Loucy (cell line): ENCODE results near the gene TRMT44.

Experiments
- H2AFZ ChIP-seq: fragments of 200-600 bp; sonication (generic); 2 replicates; pipeline ENCODE4 v1.6.0; 2016; ENCODE audit warnings: antibody characterized with exemption, mild to moderate bottlenecking, low read length, moderate library complexity
- H3F3A ChIP-seq: fragments of 200-600 bp; 2 replicates; pipeline ENCODE4 v1.6.0; 2016; ENCODE audit warnings: antibody characterized with exemption, low read depth, mild to moderate bottlenecking
- H3K27me3 ChIP-seq: fragments of 200-600 bp; sonication (generic); 2 replicates; pipeline ENCODE4 v1.6.1; 2014; ENCODE audit warnings: low read length, mild to moderate bottlenecking; ENCODE audit not compliant: insufficient read depth, poor library complexity, severe bottlenecking
- H3K36me3 ChIP-seq: fragments of 200-600 bp; sonication (generic); 2 replicates; pipeline ENCODE4 v1.6.1; 2016; ENCODE audit warnings: low read length; ENCODE audit not compliant: insufficient read depth
- H3K4me1 ChIP-seq: fragments of 200-600 bp; sonication (generic); 2 replicates; pipeline ENCODE4 v1.5.1; 2014; ENCODE audit warnings: low read length, mild to moderate bottlenecking; ENCODE audit not compliant: insufficient read depth, poor library complexity, severe bottlenecking
- H3K4me2 ChIP-seq: fragments of 200-600 bp; sonication (generic); 2 replicates; pipeline ENCODE4 v1.6.0; 2014; ENCODE audit warnings: antibody characterized with exemption, low read length, low read depth, mild to moderate bottlenecking; ENCODE audit not compliant: poor library complexity, severe bottlenecking
- H3K4me3 ChIP-seq: fragments of 200-600 bp; sonication (generic); 2 replicates; pipeline ENCODE4 v1.5.1; 2014; ENCODE audit warnings: low read length, mild to moderate bottlenecking, mixed read lengths; ENCODE audit not compliant: poor library complexity, severe bottlenecking
- H3K79me2 ChIP-seq: fragments of 200-600 bp; sonication (generic); 2 replicates; pipeline ENCODE4 v1.6.1; 2014; ENCODE audit warnings: low read length; ENCODE audit not compliant: insufficient read depth
- H3K9ac ChIP-seq: fragments of 200-600 bp; sonication (generic); 2 replicates; pipeline ENCODE4 v1.6.0; 2014; ENCODE audit warnings: mild to moderate bottlenecking, low read depth, low read length, moderate library complexity; ENCODE audit not compliant: poor library complexity, severe bottlenecking
- H3K9me2 ChIP-seq: fragments of 200-600 bp; sonication (generic); replicated peaks from 2 replicates; pipeline ENCODE4 v1.6.1; 2016; ENCODE audit warnings: low read depth, low read length, mixed read lengths
- H3K9me3 ChIP-seq: fragments of 200-600 bp; sonication (generic); 2 replicates; pipeline ENCODE4 v1.6.1; 2014; ENCODE audit warnings: mild to moderate bottlenecking, antibody characterized with exemption, low read length, low read depth; ENCODE audit not compliant: insufficient read depth
- H4K20me1 ChIP-seq: fragments of 200-600 bp; sonication (generic); 2 replicates; pipeline ENCODE4 v1.6.0; 2014; ENCODE audit warnings: antibody characterized with exemption, low read length, mild to moderate bottlenecking; ENCODE audit not compliant: insufficient read depth, poor library complexity, severe bottlenecking
- EZH2phosphoT487 ChIP-seq: fragments of 200-600 bp; IDR thresholded peaks from 2 replicates; pipeline ENCODE4 v1.6.1; 2018; ENCODE audit warnings: antibody characterized with exemption, mild to moderate bottlenecking, moderate library complexity, borderline replicate concordance
- TF ChIP-seq, protein P1 (sequence below): fragments of 200-600 bp; sonication (generic); conservative IDR thresholded peaks from 2 replicates; pipeline ENCODE4 v1.5.1; 2014; ENCODE audit warnings: mild to moderate bottlenecking, antibody characterized with exemption, low read length

The TRMT44 gene

DNA sequence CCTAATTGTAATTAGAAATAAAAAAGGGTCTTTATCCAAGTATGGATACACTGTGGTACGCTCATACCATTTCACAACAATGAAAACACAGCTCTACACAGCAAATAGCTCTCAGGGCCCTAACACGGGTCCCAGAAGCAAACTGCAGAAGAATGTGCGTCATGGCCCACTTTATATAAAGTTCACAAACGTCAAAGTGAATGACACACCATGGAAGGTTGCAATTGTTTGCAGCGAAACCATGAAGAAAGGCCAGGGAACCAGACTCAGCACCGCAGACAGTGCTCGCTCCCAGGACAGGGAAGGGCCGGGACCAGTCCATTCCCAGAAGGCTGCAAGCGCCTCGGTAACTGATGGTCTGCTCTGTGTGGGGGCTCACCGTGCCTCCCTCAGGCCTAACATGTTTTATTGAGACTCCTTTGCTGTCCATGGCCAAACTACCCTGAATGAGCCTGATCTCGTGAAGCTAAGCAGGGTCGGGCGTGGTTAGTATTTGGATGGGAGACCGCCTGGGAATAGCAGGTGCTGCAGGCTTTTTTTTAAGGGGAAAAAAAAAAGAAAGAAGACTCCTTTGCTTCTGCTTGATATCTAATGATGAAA, 47.9 kb upstream of the TRMT44 start:
- Histone ChIP-seq H3K27me3 (no peaks in the 10 kb centered on the region), H3K9ac (no peak overlapping the region), H3K79me2 (no peaks in the 10 kb centered on the region), H3K9me3 (no peaks in the 10 kb centered on the region), H2AFZ (no peak overlapping the region), H3K9me2 (no peaks in the 10 kb centered on the region), H3K4me1 (no peaks in the 10 kb centered on the region), H3K4me3 (no peak overlapping the region), H3K36me3 (peaks cover 3% of the 10 kb centered on the region; the same call in 1 of the 2 replicates), H4K20me1 (no peaks in the 10 kb centered on the region), H3F3A (no peaks in the 10 kb centered on the region), H3K4me2 (no peak overlapping the region)
- TF ChIP-seq, protein P1, sequence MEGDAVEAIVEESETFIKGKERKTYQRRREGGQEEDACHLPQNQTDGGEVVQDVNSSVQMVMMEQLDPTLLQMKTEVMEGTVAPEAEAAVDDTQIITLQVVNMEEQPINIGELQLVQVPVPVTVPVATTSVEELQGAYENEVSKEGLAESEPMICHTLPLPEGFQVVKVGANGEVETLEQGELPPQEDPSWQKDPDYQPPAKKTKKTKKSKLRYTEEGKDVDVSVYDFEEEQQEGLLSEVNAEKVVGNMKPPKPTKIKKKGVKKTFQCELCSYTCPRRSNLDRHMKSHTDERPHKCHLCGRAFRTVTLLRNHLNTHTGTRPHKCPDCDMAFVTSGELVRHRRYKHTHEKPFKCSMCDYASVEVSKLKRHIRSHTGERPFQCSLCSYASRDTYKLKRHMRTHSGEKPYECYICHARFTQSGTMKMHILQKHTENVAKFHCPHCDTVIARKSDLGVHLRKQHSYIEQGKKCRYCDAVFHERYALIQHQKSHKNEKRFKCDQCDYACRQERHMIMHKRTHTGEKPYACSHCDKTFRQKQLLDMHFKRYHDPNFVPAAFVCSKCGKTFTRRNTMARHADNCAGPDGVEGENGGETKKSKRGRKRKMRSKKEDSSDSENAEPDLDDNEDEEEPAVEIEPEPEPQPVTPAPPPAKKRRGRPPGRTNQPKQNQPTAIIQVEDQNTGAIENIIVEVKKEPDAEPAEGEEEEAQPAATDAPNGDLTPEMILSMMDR, result no peak
- TF ChIP-seq EZH2phosphoT487, result no peak

DNA sequence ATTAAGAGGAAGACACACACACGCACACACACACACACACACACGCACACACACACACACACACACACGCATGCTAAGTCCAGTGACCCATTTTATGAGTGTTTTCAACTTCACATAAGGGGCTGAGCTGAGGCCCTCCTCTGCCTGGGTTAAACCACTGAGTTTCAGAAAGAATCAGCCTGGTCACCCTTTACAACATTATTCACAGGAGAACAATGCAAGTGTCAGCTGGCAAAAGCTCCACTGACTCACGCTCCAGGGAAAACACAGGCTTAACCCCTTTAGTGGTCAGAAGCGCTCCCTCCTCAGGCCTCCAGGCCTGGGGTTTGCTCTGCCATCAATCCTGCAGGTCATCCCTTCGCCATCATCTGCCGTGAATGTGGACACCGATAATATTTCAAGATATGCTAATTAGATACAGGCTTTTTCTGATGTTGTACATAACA, 47.0 kb upstream of the TRMT44 start:
- Histone ChIP-seq H3K9ac (no peak overlapping the region), H3K36me3 (peaks cover 3% of the 10 kb centered on the region; the same call in 1 of the 2 replicates), H3K4me2 (no peak overlapping the region), H3K9me2 (no peaks in the 10 kb centered on the region), H3K4me3 (no peak overlapping the region), H3K79me2 (no peaks in the 10 kb centered on the region), H3K27me3 (no peaks in the 10 kb centered on the region), H4K20me1 (no peaks in the 10 kb centered on the region), H2AFZ (no peak overlapping the region), H3K4me1 (no peaks in the 10 kb centered on the region), H3F3A (no peaks in the 10 kb centered on the region), H3K9me3 (no peaks in the 10 kb centered on the region)
- TF ChIP-seq EZH2phosphoT487, result no peak
- TF ChIP-seq, protein P1, result no peak

GRCh38 chr4:8394061-8394519, 46.5 kb upstream of the TRMT44 start:
- Histone ChIP-seq H3K4me3 (no peak overlapping the region), H3F3A (no peaks in the 10 kb centered on the region), H3K9me3 (no peaks in the 10 kb centered on the region), H3K27me3 (no peaks in the 10 kb centered on the region), H3K9ac (no peak overlapping the region), H2AFZ (no peak overlapping the region), H3K36me3 (peaks cover 3% of the 10 kb centered on the region; the same call in 1 of the 2 replicates), H4K20me1 (no peaks in the 10 kb centered on the region), H3K4me1 (no peaks in the 10 kb centered on the region), H3K4me2 (no peak overlapping the region), H3K79me2 (no peaks in the 10 kb centered on the region), H3K9me2 (no peaks in the 10 kb centered on the region)
- TF ChIP-seq, protein P1, result no peak
- TF ChIP-seq EZH2phosphoT487, result no peak
